HG03025 (cell line): ENCODE results near the gene MRFAP1.
"Not testable (repeated sequence)": the region's sequence is repeated elsewhere in the genome, so short reads cannot be mapped to it uniquely, and the experiment has no call there.

Source experiments
- ATAC-seq: cut with Tn5 transposase; IDR thresholded peaks from one replicate; pipeline ENCODE4 v1.9.1; 2021; ENCODE audit warnings: mild to moderate bottlenecking, moderate library complexity; ENCODE audit not compliant: unreplicated experiment, low FRiP score

MRFAP1 gene

DNA sequence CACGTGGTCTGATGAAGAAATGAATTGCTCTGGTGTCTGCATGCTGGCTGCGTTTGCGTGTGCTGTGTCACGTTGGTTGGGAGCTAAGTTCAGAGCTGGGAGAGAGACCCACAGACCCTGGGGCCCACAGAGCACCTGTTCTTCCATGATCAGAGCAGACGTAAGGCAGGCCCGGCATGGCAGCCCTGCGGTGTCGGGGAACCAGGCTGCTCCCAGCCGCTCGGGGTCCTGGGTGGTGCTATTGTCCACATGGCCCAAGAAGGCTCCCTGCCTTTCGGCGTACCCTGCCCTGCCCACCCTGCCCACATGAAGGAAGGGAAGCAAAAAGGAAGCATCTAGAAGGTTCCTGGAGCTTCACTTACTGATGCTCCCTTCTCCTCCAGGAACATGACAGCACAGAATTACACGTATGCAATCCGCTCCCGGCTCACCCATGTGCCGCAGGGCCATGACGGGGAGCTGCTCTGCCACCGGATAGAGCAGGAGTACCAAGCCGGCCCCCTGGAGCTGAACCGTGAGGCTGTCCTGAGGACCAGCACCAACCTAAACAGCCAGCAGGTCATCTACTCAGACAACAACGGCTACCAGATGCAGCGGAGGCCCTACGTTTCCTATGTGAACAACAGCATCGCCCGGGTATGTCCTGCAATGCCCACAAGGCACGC lies 30.9 kb upstream of the MRFAP1 start:
- ATAC-seq: no peak

DNA sequence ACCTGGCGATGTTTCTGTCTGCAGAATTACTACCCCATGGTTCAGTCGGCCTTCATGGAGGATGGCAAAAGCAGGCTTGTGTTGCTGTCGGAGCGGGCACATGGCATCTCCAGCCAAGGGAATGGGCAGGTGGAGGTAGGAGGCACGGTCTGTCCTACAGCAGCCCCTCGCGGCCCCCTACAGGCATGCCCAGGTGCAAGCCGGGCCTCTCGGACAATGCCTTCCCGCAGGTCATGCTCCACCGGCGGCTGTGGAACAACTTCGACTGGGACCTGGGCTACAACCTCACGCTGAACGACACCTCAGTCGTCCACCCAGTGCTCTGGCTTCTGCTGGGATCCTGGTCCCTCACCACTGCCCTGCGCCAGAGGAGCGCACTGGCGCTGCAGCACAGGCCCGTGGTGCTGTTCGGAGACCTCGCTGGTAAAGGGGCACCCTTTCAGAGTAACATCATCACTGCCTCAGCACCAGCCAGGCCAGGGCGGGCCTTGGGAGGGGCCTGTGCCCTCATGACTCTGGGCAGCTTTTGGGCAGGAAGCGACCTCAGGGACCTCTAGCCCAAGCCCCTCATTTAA lies 29.5 kb upstream of the MRFAP1 start:
- no peak for ATAC-seq

DNA sequence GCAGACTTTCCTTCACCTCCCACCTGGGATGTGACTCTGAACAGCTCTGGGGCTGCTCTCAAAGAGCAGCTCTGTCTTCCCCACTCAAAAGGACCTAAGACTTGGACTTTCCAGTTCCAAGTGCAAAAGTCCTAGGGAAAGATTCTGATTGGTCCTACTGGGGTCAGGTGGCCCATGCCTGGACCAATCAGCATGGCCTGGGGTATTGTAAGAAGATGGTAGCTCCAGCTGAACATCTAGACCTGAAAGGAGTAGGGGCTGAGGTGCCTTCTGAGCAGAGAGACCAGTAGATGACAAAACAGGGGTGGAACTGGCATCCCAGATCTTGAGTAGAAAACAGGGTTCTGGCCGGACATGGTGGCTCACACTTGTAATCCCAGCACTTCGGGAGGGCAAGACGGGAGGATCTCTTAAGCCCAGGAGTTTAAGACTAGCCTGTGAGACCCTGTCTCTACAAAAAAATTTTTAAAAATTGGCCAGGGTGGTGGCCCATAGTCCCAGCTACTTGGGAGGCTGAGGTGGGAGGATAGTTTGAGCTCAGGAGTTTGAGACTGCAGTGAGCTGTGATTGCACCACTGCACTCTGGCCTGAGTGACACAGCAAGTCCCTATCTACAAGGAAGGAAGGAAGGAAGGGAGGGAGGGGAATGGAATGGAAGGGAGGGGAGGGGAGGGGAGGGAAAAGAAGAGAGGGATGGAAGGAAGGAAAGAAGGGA lies 27.4 kb upstream of the MRFAP1 start:
- no peak for ATAC-seq

DNA sequence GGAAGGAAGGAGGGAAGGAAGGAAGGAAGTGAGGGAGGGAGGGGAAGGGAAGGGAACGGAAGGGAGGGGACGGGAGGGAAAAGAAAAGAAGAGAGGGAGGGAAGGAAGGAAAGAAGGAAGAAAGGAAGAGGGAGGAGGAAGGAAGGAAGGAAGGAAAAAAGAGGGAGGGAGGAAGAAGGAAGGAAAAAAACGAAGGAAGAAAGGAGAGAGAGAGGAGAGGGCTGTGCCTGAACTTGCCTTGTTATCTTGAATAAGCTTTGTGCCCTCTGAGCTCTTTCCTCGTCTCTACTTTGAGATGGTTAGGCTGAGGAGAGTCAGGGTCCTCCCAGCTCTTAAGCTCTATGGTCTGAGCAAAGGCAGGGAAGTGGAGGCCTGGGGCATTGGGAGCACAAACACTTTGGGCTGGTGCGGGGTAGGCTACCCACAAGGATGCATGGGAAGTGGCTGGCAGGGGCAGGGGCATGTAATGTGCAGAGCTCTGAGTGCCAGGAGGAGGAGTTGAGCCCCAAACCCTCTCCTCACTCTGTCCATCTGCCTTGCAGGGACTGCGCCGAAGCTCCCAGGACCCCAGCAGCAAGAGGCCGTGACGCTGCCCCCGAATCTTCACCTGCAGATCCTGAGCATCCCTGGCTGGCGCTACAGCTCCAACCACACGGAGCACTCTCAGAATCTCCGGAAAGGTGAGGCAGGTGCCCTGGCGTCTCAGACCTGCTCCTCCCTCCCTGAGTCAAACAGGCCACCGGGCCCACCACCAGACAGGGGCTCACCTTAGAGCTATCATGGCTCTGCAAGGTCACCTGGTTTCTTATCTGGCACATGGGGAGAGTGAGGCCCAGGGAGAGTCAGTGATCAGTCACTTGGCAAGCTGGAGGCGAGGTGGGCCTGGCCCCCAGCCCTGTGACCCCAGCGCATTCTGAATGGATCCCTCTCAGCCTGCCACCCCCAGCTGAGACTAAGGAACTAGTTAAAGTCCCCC lies 26.5 kb upstream of the MRFAP1 start:
- ATAC-seq: no peak

DNA sequence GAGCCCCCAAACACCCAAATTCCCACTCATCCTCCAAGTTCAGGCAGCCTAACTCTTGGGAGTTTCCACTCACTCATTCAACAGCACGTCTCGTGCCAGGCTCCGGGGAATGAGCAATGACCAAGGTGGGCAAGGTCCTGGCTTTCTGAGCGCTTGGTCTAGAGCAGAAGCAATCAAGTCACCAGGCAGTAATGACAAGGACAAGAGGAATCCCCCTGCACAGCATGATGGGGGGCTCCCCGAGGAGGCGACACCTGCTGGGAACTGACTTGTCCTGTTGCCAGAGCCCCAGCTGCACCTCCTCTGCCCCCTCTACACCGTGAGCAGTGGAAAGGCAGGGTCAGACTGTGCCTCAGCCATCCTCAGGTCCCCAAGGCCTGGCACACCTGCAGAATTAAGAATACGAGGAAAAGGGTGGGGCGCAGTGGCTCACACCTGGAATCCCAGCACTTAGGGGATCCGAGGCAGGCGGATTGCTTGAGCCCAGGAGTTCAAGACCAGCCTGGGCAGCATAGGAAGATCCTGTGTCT lies 25.7 kb upstream of the MRFAP1 start:
- no peak for ATAC-seq

DNA sequence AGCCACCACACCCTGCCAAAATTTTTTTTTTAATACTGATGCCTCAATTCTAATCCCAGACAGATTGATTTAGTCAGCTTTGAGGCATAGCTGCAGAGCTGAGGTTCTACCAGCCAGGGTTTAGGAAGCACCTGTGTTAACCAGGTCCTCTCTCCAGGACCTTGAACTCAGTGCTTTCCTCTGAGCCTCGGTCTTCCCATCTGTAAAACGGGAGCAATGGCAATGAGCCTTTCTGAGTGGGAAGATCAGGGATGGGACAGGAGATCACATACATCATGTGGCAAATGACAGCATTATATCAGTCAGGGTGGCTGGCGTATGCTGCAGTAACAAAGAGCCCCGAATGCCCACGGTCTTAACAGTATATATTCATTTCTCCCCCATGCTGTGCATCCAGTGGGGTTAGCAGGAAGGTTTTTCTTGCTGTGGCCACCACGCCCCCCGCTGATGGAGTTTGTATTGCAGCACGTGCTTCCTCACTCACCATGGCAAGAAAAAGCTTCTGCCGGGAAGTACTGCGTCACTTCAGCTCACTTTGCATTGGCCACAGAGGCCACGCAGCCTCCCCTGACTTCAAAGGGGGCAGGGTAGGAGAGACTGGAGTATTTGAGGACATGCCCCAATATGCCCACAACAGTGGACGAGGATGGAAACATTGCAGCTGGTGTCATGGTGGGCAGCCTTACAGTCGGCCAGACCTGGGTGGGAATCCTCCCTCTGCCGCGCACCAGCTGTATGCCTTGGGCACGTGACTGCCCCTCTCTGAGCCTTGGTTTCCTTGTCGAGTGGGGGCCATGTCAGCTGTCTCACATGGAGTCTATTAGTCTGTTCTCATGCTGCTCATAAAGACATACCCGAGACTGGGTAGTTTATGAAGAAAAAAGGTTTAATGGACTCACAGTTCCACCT lies 24.1 kb upstream of the MRFAP1 start:
- no peak for ATAC-seq

DNA sequence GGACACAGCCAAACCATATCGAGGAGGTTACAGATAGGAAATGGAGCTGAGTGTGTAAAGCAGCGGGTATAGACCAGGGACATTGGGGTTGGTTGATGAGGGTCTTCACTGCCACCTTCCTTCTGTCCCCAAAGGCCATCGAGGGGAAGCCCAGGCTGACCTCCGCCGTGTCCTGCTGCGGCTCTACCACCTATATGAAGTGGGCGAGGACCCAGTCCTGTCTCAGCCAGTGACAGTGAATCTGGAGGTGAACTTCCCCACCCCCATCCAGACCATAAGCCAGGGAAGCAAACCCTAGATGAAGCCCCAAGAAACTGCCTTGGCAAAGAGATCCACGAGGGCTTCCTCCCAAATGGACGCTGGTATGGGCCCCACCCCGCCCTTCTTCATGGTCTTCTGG lies 23.2 kb upstream of the MRFAP1 start:
- ATAC-seq: no peak

DNA sequence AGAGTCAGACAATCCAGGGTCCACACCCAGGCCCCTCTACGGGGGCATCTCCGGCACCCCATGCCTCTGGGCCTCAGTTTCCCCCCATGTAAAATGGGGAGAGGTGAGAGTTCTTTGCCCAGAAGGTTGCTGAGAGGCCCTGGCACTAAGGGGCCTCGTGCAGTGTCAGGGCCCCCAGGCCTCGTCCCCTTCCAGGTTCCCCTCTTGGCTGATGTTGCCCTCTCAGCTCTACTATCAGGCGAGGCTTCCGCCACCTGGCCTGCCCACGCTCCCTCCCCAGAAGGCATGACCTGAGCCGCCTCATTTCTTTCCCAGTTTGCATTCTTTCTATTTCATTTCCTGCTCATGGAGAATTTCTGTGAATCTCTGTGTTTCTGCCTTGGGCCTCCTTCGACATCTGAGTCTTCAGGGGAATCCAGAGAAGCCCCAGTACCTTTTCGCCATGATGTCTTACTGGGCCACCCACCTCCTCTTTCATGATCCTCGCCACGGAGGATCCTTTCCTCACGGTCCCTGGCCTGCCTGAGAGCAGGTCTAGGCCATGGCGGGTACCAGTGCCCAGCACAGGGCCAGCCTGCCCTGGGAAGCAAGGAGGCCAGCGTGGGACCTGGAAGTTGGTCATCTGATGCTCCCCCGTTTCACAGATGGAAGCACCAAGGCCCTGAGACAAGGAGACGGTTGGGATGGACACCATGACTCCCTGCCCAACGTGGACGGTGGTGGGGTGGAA lies 21.9 kb upstream of the MRFAP1 start:
- ATAC-seq: no peak

DNA sequence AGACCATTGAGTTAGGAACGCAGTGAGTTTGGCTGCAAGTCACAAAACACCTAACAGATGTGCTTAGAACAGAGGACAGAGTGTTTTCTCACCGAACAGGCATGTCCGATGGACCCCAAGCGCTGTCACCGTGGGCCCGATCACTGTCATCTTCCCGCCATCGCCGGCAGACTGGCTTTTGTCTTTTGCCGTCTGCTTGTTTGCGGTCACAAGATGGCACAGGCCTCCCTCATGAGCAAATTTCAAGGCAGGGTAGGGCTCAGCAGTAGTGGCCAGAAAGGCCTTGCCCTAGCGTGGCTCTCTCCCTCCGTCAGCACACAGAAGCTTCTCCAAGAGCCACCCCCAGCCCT lies 21.4 kb upstream of the MRFAP1 start:
- no peak for ATAC-seq

DNA sequence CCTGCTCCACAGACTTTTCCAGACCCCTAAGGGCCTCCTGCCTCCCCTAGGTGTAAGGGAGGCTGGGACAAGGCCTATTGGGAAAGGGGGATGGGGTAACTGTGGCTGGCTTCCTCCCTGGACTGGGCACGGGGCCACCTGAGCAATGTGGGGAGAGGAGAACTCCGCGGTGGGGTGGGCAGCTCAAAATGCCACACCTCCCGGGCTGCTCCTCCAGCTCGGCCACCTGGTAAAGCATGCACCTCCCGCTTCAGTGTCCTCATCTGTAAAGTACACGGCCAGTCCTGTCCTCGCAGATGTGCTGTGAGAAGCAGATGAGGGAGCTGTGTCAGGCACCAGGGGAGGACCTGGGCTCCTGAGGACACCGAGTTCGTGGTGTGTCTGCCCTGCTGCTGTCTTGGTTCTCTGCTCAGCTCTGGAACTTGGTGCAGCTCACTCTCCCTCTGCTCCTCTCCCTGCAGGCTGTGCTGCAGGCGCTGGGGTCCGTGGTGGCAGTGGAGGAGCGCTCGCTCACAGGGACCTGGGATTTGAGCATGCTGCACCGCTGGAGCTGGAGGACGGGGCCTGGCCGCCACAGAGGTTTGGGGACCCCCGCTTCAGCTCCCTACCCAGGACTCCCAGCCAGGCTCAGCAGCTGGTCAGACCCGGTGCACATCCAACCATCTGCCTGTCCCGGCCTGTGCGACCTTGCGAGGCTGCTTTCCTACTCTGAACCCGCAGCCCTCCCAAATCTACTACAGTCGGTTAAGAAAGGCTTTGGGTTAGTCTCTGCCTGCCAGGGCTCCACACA lies 20.8 kb upstream of the MRFAP1 start:
- ATAC-seq: no peak

DNA sequence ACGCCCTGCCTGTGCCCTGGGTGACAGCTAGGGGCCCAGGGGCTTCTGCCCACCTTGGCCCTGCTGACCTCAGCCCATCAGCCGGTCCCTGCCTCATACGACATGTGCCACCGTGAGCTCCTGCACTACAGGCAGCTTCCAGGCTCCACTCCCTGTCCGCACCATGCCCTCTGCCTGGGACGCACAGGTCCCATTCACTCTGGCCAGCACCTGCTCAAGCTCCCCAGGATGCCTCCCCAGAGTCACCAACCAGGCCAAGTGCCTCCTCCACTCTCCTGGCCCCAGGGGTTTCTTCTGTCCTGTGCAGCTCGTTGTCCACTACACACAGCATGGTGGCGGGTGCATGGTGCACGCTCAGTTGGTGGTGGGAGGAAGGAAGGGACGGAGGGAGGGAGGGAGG lies 20.2 kb upstream of the MRFAP1 start:
- no peak for ATAC-seq

DNA sequence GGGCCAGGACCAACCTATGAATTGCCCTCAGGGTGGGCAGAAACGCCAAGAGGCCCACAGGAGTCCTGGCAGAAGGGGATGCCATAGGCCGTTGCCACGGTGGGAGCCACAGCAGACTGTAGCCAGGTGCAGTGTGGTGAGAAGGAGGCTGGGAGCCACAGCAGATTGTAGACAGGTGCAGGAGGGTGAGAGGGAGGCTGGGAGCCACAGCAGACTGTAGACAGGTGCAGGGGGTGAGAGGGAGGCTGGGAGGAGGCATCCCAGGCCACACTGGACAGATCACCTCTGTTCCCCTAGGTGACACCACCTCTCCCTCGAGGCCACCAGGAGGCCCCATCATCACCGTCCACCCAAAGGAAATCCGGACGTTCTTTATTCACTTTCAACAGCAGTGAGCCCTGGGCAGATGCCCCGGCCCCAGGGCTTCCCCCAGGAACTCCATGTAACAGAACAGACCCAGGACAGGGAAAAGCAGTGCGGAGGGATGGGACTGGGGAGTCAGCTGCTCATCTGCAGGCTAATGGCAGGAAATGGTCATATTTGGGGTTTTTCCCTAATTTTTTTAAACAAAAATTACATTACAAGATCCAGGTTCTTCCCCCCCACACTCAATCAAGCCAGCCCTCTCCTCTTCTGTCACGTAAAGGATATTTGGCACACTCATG lies 19.5 kb upstream of the MRFAP1 start:
- ATAC-seq: no peak

DNA sequence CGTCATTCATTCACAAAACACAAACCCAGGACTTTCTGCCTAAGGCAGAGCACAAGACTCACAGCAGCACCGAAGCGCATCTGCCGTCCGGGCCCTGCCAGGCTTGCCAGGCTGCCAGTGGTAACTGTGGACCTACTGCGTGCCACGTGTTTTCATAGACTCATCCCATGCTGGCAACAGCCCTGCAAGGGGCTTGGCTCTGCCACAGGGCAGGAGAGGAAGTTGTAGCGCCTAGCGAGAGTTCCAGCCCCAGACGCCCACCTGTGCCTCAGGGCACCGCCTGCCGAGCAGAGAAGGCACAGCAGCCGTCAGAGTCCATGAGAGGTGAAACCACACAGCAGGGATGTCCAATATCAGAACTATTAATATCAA lies 18.9 kb upstream of the MRFAP1 start:
- ATAC-seq: no peak

DNA sequence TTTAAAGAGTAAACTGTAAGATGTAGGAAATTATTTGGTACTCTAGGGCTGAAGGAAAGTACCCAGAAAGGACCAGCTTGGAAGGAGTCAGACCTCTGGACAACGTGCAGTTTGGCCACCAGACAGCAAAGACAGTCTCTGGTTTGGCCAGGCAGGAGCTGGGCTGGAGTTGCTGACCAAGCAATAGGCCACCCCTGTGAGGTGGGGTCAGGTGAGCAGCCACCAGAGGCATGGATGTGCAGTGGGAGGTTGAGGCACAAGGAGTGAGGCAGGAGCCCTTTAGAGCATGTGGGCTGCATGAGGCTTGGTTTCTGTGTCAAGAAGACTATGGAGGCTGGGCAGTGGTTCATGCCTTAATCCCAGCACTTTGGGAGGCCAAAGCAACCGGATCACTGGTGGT lies 17.7 kb upstream of the MRFAP1 start:
- no peak for ATAC-seq

DNA sequence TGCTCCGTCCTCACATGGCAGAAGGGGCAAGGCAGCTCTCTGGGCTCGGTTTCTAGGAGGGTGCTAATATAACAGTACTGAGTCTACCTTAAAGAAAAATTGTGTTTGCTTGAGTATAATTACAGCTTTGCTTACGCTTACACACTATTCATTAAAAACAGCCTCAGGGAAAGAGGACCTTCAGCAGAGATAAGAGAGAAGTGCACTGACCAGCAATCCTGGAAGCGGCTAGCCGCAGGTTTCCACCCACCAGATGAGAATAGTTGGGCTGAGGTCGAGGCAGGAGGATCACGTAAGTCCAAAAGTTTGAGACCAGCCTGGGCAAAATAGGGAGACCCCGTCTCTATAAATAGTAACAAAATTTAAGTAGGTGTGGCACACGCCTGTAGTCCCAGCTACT lies 15.2 kb upstream of the MRFAP1 start:
- no peak for ATAC-seq

DNA sequence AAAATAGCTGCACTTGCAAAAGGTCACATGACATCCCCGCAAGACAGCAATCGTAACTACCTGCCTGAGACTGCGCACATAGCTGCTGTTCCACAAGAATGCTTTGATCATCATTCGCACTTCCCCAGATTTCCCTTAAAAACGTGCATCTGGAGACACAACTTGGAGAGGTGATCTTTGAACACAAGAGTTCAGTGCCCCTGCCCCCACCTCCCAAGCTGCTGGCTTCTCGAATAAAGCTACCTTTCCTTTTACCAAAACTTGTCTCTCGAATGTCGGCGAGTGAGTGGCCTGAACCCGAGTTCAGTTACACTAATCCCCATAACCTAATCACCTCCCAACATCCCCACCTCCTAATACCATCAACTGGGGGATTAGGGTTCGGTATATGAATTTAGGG lies 14.4 kb upstream of the MRFAP1 start:
- ATAC-seq: no peak

DNA sequence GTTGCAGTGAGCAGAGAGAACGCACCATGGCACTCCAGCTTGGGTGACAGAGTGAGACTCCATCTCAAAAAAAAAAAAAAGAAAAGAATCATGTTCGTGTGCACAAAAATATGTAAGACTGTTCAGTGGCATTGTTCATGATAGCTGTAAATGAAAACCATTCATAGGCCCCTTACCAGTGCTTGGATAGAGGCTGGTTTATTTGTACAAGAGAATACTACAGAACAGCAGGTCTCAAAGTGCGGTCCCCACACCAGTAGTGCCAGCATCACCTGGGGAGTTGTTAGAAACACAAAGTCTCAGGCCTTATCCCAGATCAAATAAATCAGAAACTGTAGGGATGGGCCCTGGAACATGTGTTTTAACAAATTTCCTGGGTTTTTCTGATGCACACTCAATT lies 12.7 kb upstream of the MRFAP1 start:
- no peak for ATAC-seq

DNA sequence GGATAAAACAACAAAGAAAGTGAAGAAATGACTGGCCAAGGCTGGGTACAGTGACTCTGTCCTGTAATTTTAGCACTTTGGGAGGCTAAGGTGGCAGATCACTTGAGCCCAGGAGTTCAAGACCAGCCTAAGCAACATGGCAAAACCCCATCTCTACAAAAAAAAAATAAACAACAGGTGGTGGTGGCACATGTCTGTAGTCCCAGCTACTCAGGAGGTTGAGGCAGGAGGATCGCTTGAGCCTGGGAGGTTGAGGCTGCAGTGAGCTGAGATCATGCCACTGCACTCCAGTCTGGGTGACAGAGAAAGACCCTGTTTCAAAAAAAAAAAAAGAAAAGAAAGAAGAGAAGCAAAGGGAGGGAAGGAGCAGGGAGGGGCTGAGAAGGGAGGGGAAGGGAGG lies 12.0 kb upstream of the MRFAP1 start:
- ATAC-seq: not testable (repeated sequence)
